HepG2 (cell line): Measurements from ENCODE around the gene RNF123. TPM values are rescaled to one million over a fixed set of nuclear protein-coding genes. Genes with fewer than 3 reads are reported as not detected.

Experiments
- DNMT3B ChIP-seq: conservative IDR thresholded peaks from 2 replicates; pipeline ENCODE4 v1.6.1; 2016; ENCODE audit warnings: missing biosample characterization, control low read depth
- EED ChIP-seq: sonication (generic); formaldehyde crosslinking; IDR thresholded peaks from 2 replicates; pipeline ENCODE4 v1.5.0; 2020; ENCODE audit warnings: mild to moderate bottlenecking, missing genetic modification reagents
- FOXP4 ChIP-seq: sonication (generic); formaldehyde crosslinking; IDR thresholded peaks from 2 replicates; pipeline ENCODE4 v1.4.0; 2020; ENCODE audit warnings: missing genetic modification reagents
- HNF1A ChIP-seq, 2 experiments: sonication (generic) in 1 of 2; formaldehyde crosslinking in 1 of 2; IDR thresholded peaks; 2 replicates each; pipeline versions ENCODE4 v1.4.0 to v1.6.1; 2016 to 2020; ENCODE audit warnings: borderline replicate concordance in 1 of 2, low read depth in 1 of 2, mild to moderate bottlenecking in 1 of 2, missing genetic modification reagents in 1 of 2
- MATR3 ChIP-seq: sonication (generic); formaldehyde crosslinking; IDR thresholded peaks from 2 replicates; pipeline ENCODE4 v1.4.0; 2020; ENCODE audit warnings: missing genetic modification reagents
- MTA3 ChIP-seq: sonication (generic); formaldehyde crosslinking; IDR thresholded peaks from 2 replicates; pipeline ENCODE4 v1.4.0; 2020; ENCODE audit warnings: missing genetic modification reagents
- NKX3-1 ChIP-seq: sonication (generic); formaldehyde crosslinking; IDR thresholded peaks from 2 replicates; pipeline ENCODE4 v1.5.0; 2020; ENCODE audit warnings: missing genetic modification reagents
- PRDM4 ChIP-seq: sonication (generic); formaldehyde crosslinking; IDR thresholded peaks from 2 replicates; pipeline ENCODE4 v1.9.0; 2021; ENCODE audit warnings: missing genetic modification reagents, borderline replicate concordance
- ZFP1 ChIP-seq: IDR thresholded peaks from 2 replicates; pipeline ENCODE4 v1.6.1; 2016
- ZFY ChIP-seq: sonication (generic); formaldehyde crosslinking; IDR thresholded peaks from 2 replicates; pipeline ENCODE4 v1.4.0; 2020; ENCODE audit warnings: missing genetic modification reagents
- ZNF292 ChIP-seq: sonication (generic); formaldehyde crosslinking; IDR thresholded peaks from 2 replicates; pipeline ENCODE4 v1.8.1; 2022; ENCODE audit warnings: mild to moderate bottlenecking, low read depth, missing genetic modification reagents, borderline replicate concordance
- ZNF362 ChIP-seq: sonication (generic); formaldehyde crosslinking; IDR thresholded peaks from 2 replicates; pipeline ENCODE4 v1.4.0; 2020; ENCODE audit warnings: missing genetic modification reagents, mild to moderate bottlenecking, borderline replicate concordance
- ZNF598 ChIP-seq: sonication (generic); formaldehyde crosslinking; IDR thresholded peaks from 2 replicates; pipeline ENCODE4 v1.5.1; 2020; ENCODE audit warnings: mild to moderate bottlenecking, missing genetic modification reagents, borderline replicate concordance
- ZNF652 ChIP-seq: IDR thresholded peaks from 2 replicates; pipeline ENCODE4 v1.6.1; 2016; ENCODE audit warnings: low read depth, borderline replicate concordance
- ZNF710 ChIP-seq: sonication (generic); formaldehyde crosslinking; IDR thresholded peaks from 2 replicates; pipeline ENCODE4 v1.5.0; 2020; ENCODE audit warnings: mild to moderate bottlenecking, missing genetic modification reagents, borderline replicate concordance
- ZNF761 ChIP-seq: sonication (generic); formaldehyde crosslinking; conservative IDR thresholded peaks from 2 replicates; pipeline ENCODE4 v1.4.0; 2020; ENCODE audit warnings: mild to moderate bottlenecking, missing genetic modification reagents
- ZNF790 ChIP-seq: sonication (generic); formaldehyde crosslinking; IDR thresholded peaks from 2 replicates; pipeline ENCODE4 v1.8.0; 2022; ENCODE audit warnings: missing genetic modification reagents, mild to moderate bottlenecking, borderline replicate concordance
- ZNF816 ChIP-seq: sonication (generic); formaldehyde crosslinking; IDR thresholded peaks from 2 replicates; pipeline ENCODE4 v1.8.0; 2022; ENCODE audit warnings: missing genetic modification reagents, mild to moderate bottlenecking, borderline replicate concordance
- polyA plus RNA-seq, 8 experiments: library from polyadenylated mRNA; depleted of rRNA in 3 of 8; stranded (reverse) in 7 of 8; unstranded in 1 of 8; fragments of >200 nt; fragmentation: Illumina TruSeq in 4 of 8; extraction: Trizol in 4 of 8; gene quantifications; 2 replicates each; pipeline versions ENCODE4 v1.2.1 to v1.2.3, GENCODE V29; 2011 to 2016; ENCODE audit warnings: low read depth in 4 of 8, missing spikeins in 1 of 8, mixed read lengths in 1 of 8; ENCODE audit not compliant: insufficient read depth in 1 of 8
- total RNA-seq, 5 experiments: library from RNA; depleted of rRNA; stranded (reverse); fragments of >200 nt; fragmentation: Illumina TruSeq; extraction: Trizol; gene quantifications; 2 replicates each; pipeline ENCODE4 v1.2.3, GENCODE V29; 2016; ENCODE audit warnings: low read depth in 1 of 5

Gene RNF123
- total and polyA plus RNA-seq, 2 of the 13 experiments (the other 11 are each of a cell fraction or from before 2014, with no cell fraction given): 29.9 to 82.2 TPM

GRCh38 chr3:49668414-49668797, 21.0 kb upstream of the RNF123 start (continued):
- TF ChIP-seq PRDM4 (CRISPR knock-in tag) (no peak), ZNF790 (CRISPR knock-in tag) (no peak), HNF1A (IDR thresholded peaks at IDR 0.05; ENCODE audit: low read depth) (no peak), HNF1A (CRISPR knock-in tag; IDR thresholded peaks at IDR 0.05; ENCODE audit: borderline replicate concordance) (no peak; the same call in 1 of the 2 replicates), EED (CRISPR knock-in tag) (no peak), DNMT3B (CRISPR knock-in tag) (no peak), ZNF761 (no peak), NKX3-1 (no peak), MATR3 (CRISPR knock-in tag) (no peak), ZNF362 (CRISPR knock-in tag) (no peak), MTA3 (CRISPR knock-in tag) (no peak), ZNF652 (peak; percentile 50; the same call in 1 of the 2 replicates), ZNF292 (CRISPR knock-in tag) (no peak), ZFP1 (CRISPR knock-in tag) (peak; percentile 79; the same call in 1 of the 2 replicates), ZNF816 (CRISPR knock-in tag) (no peak), FOXP4 (CRISPR knock-in tag) (peak; percentile 83), ZNF598 (no peak), ZNF710 (peak; percentile 92; the same call in 1 of the 2 replicates), ZFY (CRISPR knock-in tag) (peak; percentile 64)
